Epithelial cell of proximal tubule (primary cell): ENCODE measurements around the gene NXNL2. TPM values are rescaled to one million over a fixed set of nuclear protein-coding genes. Genes with fewer than 3 reads are reported as not detected.

Experiments used
- DNase-seq: peaks from one replicate; pipeline ENCODE4 v3.0.0-alpha.2; 2011; ENCODE audit warnings: low read depth
- H3K4me3 ChIP-seq: 2 replicates; pipeline ENCODE4 v1.5.1; 2011; ENCODE audit warnings: low read depth, mild to moderate bottlenecking, low read length
- total RNA-seq: library from RNA; depleted of rRNA; stranded (reverse); fragments of >200 nt; gene quantifications from 2 replicates; pipeline ENCODE4 v1.2.3, GENCODE V29; 2015
- TF ChIP-seq, protein P1 (sequence below): conservative IDR thresholded peaks from 2 replicates; pipeline ENCODE4 v1.5.1; 2012; ENCODE audit warnings: low read depth, mild to moderate bottlenecking, low read length

NXNL2 gene
- total RNA-seq, 1 donor from 2014 or later, result 6.9 TPM

DNA sequence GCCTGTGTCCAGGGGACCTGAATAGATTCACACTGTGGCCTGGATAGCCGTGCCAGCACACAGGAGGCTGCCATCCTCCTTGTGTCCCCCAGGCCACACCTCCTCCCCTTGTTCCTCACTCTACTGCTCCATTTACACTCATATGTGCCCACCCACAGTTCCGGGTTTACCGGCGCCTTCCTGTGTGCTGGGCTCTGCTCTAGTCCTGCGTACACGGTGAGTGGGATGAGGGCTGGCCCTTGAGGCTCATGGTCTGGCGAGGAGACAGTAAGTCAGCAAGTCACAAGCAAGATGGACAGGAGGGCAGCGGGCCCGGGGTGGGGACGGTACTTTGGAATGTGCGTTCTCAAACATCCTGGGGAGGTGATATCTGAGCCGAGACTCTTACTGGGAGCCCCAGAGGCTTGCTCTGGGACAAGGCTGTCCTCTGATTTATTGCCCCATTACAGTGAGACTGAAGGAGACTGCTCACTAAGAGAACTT is 32.4 kb upstream of the NXNL2 start:
- H3K4me3 ChIP-seq, result no peak overlapping the region
- TF ChIP-seq, protein P1, sequence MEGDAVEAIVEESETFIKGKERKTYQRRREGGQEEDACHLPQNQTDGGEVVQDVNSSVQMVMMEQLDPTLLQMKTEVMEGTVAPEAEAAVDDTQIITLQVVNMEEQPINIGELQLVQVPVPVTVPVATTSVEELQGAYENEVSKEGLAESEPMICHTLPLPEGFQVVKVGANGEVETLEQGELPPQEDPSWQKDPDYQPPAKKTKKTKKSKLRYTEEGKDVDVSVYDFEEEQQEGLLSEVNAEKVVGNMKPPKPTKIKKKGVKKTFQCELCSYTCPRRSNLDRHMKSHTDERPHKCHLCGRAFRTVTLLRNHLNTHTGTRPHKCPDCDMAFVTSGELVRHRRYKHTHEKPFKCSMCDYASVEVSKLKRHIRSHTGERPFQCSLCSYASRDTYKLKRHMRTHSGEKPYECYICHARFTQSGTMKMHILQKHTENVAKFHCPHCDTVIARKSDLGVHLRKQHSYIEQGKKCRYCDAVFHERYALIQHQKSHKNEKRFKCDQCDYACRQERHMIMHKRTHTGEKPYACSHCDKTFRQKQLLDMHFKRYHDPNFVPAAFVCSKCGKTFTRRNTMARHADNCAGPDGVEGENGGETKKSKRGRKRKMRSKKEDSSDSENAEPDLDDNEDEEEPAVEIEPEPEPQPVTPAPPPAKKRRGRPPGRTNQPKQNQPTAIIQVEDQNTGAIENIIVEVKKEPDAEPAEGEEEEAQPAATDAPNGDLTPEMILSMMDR, result no peak
- no peak for DNase-seq

DNA sequence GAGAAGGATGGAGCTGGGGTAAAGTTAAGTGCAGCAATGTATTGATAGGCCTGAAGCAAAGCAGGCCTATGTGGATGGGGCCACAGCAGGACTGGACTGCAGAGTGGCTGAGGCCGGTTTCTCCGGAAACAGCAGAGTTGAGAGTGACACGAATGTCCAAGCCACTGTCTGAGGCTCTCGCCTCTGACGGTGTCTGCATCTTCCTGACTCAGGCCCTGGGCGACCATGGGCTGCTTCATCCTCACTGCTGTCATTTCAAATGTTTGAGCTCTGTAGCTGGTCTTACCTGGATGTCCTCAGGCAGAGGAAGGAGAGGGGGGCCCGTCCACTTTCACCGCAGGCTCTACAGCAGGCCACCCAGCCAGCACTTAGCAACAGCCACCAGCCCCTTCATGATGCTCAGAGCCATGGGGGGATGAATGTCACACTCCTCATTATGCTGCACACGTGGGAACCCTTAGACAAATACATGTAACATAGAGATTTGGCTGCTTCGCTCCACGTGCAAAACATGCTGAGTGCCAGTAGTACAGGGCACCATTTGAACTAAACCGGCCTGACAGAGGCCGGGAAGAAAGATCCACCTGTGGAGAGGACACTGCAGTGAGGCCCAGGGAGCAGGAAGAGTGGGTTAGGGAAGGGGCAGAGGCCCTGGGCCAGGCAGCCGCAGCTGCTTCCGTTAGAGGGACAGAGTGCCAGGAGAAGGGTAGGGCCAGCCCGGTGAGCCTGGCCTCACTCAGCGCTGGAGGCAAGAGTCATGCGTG is 31.7 kb upstream of the NXNL2 start:
- no peak for DNase-seq
- TF ChIP-seq, protein P1, result no peak
- H3K4me3 ChIP-seq, result no peak overlapping the region

DNA sequence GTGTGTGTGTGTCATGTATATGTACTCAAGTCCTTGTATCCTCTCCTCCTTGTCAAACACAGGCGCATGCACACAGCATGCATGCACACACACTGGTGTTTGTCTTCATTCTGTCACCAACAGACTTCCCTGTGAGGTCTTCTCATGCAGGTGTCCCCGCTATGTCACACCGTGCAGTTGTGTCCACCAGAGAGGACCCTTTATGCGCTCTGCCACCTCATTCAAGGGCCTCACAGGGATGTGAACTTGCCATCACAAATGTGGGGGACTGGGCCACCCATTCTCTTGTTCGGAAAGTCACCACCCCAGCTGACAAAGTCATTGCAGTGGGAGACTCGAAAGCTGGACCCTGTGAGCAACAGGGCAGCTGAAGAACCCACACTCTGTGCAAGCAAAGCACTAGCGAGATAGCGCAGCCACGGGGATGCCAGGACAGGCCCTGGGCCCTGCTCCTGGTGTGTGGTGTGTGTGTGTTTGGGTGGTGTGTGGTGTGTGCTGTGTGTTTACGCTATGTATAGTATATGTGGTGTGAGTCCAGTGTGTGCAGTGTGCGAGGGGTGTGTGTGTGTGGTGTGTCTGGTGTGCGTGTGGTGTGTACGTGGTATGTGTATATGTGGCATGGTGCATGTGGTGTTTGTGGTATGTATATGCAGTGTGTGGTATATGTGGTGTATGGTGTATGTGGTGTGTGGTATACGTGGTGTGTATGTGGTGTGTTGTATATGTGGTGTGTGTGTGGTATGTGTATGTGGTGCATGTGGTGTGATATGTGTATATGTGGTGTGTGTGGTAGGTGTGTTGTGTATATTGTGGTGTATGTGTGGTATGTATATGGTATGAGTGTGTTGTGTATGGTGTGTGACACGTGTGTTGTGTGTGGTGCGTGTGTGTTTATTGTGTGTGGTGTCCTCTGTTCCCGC is 30.9 kb upstream of the NXNL2 start:
- no peak for DNase-seq
- no peak overlapping the region for H3K4me3 ChIP-seq
- TF ChIP-seq, protein P1, result no peak

DNA sequence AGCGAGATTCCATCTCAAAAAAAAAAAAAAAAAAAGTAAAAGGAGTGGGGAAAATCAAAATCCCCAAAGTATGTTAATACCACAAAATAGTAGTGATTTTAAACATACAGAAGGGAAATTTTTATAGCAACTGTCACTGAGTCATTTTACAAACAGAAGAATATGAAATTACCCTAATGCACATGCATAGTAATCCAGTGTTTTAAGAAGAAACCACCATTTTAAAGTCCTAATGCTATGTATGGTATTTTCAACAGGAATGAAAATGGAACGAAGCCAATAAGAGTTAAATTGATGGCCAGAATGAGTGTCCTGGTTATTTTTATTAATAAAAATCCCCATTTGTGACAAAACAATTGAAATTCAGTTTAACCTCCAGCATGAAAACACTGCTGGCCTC is 26.7 kb upstream of the NXNL2 start:
- TF ChIP-seq, protein P1, result no peak
- no peak for DNase-seq
- no peak overlapping the region for H3K4me3 ChIP-seq

DNA sequence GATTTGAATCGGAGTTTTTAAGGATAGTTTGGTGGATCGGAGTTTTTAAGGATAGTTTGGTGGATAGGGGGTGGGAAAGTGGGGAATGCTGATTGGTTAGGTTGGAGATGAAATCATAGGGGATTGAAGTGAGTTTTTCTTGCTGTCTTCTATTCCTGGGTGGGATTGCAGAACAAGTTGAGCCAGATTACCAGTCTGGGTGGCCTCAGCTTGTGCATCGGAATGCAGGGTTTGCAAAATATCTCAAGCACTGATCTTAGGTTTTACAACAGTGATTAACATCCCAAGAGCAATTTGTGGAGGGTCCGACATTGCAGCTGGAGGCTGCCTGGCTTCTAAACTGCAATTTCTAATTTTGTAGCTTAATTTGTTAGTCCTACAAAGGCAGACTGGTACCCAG is 23.1 kb upstream of the NXNL2 start:
- TF ChIP-seq, protein P1, result no peak
- no peak for DNase-seq
- H3K4me3 ChIP-seq, result no peak overlapping the region

DNA sequence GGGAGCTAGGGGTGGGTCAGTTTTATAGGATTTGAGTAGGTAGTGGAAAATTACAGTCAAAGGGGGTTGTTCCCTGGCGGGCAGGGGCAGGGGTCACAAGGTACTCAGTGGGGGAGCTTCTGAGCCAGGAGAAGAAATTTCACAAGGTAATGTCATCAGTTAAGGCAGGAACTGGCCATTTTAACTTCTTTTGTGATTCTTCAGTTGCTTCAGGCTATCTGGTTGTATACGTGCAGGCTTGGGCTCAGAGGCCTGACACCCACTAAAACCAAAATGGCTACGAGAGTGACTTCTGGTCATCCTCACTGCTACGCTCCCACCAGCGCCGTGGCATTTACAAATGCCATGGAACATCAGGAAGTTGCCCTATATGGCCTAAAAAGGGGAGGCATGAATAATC is 20.7 kb upstream of the NXNL2 start:
- TF ChIP-seq, protein P1, result no peak
- H3K4me3 ChIP-seq, result no peak overlapping the region
- DNase-seq, result no peak
